H1 (cell line): Measurements from ENCODE around the gene POMZP3.
"Not testable (repeated sequence)": the region's sequence is repeated elsewhere in the genome, so short reads cannot be mapped to it uniquely, and the experiment has no call there.

Experiments used
- CREB1 ChIP-seq: IDR thresholded peaks from 2 replicates; pipeline ENCODE4 v1.6.1; 2012; ENCODE audit warnings: inconsistent platforms
- EZH2 ChIP-seq: fragments of 200-600 bp; sonication (generic); IDR thresholded peaks from 2 replicates; pipeline ENCODE4 v1.7.1; 2012; ENCODE audit warnings: low read depth, mild to moderate bottlenecking, moderate library complexity, low read length, inconsistent platforms; ENCODE audit not compliant: severe bottlenecking
- GABPA ChIP-seq: IDR thresholded peaks from 2 replicates; pipeline ENCODE4 v1.6.1; 2011; ENCODE audit warnings: mild to moderate bottlenecking, low read length, moderate library complexity, borderline replicate concordance; ENCODE audit not compliant: insufficient read depth
- JUND ChIP-seq: IDR thresholded peaks from 2 replicates; pipeline ENCODE4 v1.6.1; 2011; ENCODE audit warnings: mild to moderate bottlenecking, improper control_type of control experiment, low read length
- PHF8 ChIP-seq: fragments of 200-600 bp; sonication (generic); conservative IDR thresholded peaks from 2 replicates; pipeline ENCODE4 v1.7.1; 2012; ENCODE audit warnings: low read depth, mild to moderate bottlenecking, inconsistent platforms, low read length, moderate library complexity
- POLR2A ChIP-seq, 2 experiments: IDR thresholded peaks; 1 replicate in 1 of 2; 2 replicates in 1 of 2; pipeline ENCODE4 v1.6.1; 2011; ENCODE audit warnings: low read depth in 2 of 2, low read length in 2 of 2, mild to moderate bottlenecking in 2 of 2; ENCODE audit errors: control extremely low read depth in 1 of 2
- SRF ChIP-seq: IDR thresholded peaks from 2 replicates; pipeline ENCODE4 v1.6.1; 2011; ENCODE audit warnings: mild to moderate bottlenecking, low read depth, low read length, moderate library complexity
- TBP ChIP-seq: IDR thresholded peaks from 2 replicates; pipeline ENCODE4 v1.6.1; 2011; ENCODE audit warnings: low read depth, low read length, improper control_type of control experiment
- TF ChIP-seq, protein P1 (sequence below), 3 experiments: IDR thresholded peaks; 1 replicate in 2 of 3; 2 replicates in 1 of 3; pipeline versions ENCODE4 v1.5.1 to v1.6.1; 2011; ENCODE audit warnings: low read length in 3 of 3, mild to moderate bottlenecking in 3 of 3, inconsistent platforms in 2 of 3, low read depth in 1 of 3, moderate library complexity in 1 of 3; ENCODE audit not compliant: insufficient read depth in 1 of 3; ENCODE audit errors: control extremely low read depth in 1 of 3
- TF ChIP-seq, protein P2 (sequence below): IDR thresholded peaks from 2 replicates; pipeline ENCODE4 v1.6.1; 2011; ENCODE audit warnings: low read depth, mild to moderate bottlenecking, low read length; ENCODE audit not compliant: insufficient read depth
- TF ChIP-seq, protein P3 (sequence below): IDR thresholded peaks from 2 replicates; pipeline ENCODE4 v1.6.1; 2012; ENCODE audit warnings: low read length, inconsistent platforms

DNA sequence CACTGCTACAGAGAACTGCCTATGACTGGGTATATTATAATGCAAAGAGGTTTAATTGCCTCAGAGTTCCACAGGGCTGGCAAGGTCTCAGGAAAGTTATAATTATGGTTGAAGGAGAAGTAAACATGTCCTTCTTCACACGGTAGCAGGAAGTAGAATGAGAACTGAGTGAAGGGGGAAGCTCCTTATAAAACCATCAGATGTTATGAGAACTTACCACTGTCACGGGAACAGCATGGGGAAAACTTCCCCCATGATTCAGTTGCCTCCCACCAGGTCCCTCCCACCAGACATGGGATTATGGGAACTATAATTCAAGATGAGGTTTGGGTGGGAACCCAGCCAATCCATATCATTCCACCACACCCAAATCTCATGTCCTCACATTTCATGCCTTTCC lies 34.4 kb downstream of the POMZP3 start:
- TF ChIP-seq, protein P1, sequence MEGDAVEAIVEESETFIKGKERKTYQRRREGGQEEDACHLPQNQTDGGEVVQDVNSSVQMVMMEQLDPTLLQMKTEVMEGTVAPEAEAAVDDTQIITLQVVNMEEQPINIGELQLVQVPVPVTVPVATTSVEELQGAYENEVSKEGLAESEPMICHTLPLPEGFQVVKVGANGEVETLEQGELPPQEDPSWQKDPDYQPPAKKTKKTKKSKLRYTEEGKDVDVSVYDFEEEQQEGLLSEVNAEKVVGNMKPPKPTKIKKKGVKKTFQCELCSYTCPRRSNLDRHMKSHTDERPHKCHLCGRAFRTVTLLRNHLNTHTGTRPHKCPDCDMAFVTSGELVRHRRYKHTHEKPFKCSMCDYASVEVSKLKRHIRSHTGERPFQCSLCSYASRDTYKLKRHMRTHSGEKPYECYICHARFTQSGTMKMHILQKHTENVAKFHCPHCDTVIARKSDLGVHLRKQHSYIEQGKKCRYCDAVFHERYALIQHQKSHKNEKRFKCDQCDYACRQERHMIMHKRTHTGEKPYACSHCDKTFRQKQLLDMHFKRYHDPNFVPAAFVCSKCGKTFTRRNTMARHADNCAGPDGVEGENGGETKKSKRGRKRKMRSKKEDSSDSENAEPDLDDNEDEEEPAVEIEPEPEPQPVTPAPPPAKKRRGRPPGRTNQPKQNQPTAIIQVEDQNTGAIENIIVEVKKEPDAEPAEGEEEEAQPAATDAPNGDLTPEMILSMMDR (IDR thresholded peaks at IDR 0.05; ENCODE audit: control extremely low read depth in 1 of 3, insufficient read depth in 1 of 3, low read depth in 1 of 3, low read length in 3 of 3), result not testable (repeated sequence)
- TF ChIP-seq TBP; JUND; SRF; CREB1; EZH2; GABPA; PHF8; POLR2A (IDR thresholded peaks at IDR 0.05; ENCODE audit: control extremely low read depth in 1 of 2, low read depth in 2 of 2, low read length in 2 of 2): not testable (repeated sequence)
- TF ChIP-seq, protein P2, sequence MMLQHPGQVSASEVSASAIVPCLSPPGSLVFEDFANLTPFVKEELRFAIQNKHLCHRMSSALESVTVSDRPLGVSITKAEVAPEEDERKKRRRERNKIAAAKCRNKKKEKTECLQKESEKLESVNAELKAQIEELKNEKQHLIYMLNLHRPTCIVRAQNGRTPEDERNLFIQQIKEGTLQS, result not testable (repeated sequence)
- TF ChIP-seq, protein P3, sequence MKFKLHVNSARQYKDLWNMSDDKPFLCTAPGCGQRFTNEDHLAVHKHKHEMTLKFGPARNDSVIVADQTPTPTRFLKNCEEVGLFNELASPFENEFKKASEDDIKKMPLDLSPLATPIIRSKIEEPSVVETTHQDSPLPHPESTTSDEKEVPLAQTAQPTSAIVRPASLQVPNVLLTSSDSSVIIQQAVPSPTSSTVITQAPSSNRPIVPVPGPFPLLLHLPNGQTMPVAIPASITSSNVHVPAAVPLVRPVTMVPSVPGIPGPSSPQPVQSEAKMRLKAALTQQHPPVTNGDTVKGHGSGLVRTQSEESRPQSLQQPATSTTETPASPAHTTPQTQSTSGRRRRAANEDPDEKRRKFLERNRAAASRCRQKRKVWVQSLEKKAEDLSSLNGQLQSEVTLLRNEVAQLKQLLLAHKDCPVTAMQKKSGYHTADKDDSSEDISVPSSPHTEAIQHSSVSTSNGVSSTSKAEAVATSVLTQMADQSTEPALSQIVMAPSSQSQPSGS, result not testable (repeated sequence)
